Stimulated activated effector memory CD8-positive, alpha-beta T cell treated with anti-CD3 and anti-CD28 coated beads, Interleukin-12 subunit alpha, Interleukin-12 subunit beta, amount 100 ng/mL, for 72 hours (primary cell): ENCODE data around the gene VARS2.

Experiments used
- ATAC-seq: fragments of 150-1000 bp; cut with Tn5 transposase; 2 replicates; pipeline ENCODE4 v1.10.0; 2021
- DNase-seq, 2 donors: peaks; one replicate each; pipeline ENCODE4 v3.0.0; 2021 to 2022; ENCODE audit warnings: low spot score in 2 of 2
- H3K27ac Mint-ChIP-seq: one replicate; pipeline ENCODE4 v1.8.0; 2022; ENCODE audit warnings: mild to moderate bottlenecking, mixed read lengths
- H3K36me3 Mint-ChIP-seq: one replicate; pipeline ENCODE4 v1.8.0; 2022; ENCODE audit warnings: mild to moderate bottlenecking, mixed read lengths
- H3K4me1 Mint-ChIP-seq: one replicate; pipeline ENCODE4 v1.8.0; 2022; ENCODE audit warnings: mixed read lengths
- H3K4me3 Mint-ChIP-seq: one replicate; pipeline ENCODE4 v1.8.0; 2022; ENCODE audit warnings: mild to moderate bottlenecking, mixed read lengths
- H3K9me3 Mint-ChIP-seq: one replicate; pipeline ENCODE4 v1.8.0; 2022; ENCODE audit warnings: mixed read lengths

VARS2 gene

DNA sequence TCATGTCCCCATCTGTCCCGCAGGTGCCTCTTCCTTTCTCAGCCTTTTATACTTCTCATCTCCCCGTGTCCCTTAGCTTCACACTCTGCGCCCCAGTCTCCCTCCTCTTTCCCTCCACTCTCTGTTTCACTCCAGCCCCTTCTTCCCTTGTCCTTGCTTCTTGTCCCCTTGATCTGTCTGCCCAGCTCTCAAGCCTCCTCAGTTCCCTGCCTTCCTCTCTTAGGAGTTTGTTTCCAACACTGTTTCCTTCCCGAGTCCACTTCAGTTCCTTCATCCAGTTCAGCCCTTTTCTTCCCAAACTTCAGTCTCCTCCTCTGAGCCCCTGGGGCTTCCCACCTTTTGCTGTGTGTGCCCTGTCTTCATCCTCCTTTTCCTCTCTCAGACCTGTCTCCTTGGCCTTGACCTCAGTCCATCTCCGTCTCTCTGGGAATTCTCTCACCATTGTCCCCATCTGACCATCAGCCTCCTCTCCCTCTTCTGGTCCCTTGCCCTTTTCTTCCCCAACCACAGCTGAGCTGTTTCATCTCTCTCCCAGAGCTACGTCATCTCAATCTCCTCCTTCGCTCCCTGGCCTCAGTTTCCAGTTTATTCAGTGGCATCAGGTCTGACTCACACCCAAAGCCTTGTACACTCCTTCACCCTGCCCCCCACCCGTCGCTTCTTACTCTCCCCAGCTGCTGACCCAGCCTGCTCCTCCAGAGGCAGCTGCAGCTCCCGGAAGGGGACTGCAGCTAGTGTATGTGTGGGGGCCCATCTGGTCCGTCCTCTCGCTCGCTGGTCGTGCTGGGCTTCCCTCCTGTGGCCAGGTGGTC, 32.4 kb upstream of the VARS2 start:
- H3K4me1 Mint-ChIP-seq = peaks cover 52% of the 10 kb centered on the region
- no peak for DNase-seq
- no peak overlapping the region for H3K4me3 Mint-ChIP-seq
- no peak for ATAC-seq
- H3K27ac Mint-ChIP-seq = peak overlapping the region; percentile 23
- no peaks in the 10 kb centered on the region for H3K36me3 Mint-ChIP-seq
- no peaks in the 10 kb centered on the region for H3K9me3 Mint-ChIP-seq

DNA sequence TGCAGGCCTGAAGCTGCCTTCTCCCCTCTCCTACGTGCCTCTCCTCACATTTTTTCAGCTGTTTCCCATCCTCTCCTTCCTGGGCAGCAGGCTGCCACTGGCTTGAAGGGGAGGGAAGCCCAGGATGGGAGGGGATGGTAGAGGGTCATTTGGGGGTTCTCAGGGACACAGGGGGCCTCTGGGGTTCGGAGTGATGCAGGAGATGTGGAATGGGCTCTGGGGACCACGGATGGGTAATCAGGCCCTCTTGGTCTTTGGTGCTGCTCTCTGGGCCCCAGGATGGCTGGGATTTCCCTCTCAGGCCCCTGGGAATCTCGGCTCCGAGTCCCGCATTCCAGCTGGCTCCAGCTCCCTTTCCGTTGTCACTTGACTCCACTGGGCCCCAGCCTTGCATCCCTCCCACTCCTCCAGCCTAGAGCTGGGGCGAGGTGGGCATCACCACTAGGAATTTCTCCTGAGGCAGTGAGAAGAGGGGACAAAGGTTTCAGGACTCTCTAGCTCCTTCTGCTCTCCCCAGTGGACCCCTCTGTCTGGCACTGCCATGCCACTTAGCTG, 31.8 kb upstream of the VARS2 start:
- Mint-ChIP-seq H3K4me3 (peak overlapping the region; percentile 73), H3K36me3 (no peaks in the 10 kb centered on the region), H3K27ac (no peak overlapping the region), H3K9me3 (no peaks in the 10 kb centered on the region), H3K4me1 (peaks cover 48% of the 10 kb centered on the region)
- no peak for DNase-seq
- ATAC-seq = no peak

DNA sequence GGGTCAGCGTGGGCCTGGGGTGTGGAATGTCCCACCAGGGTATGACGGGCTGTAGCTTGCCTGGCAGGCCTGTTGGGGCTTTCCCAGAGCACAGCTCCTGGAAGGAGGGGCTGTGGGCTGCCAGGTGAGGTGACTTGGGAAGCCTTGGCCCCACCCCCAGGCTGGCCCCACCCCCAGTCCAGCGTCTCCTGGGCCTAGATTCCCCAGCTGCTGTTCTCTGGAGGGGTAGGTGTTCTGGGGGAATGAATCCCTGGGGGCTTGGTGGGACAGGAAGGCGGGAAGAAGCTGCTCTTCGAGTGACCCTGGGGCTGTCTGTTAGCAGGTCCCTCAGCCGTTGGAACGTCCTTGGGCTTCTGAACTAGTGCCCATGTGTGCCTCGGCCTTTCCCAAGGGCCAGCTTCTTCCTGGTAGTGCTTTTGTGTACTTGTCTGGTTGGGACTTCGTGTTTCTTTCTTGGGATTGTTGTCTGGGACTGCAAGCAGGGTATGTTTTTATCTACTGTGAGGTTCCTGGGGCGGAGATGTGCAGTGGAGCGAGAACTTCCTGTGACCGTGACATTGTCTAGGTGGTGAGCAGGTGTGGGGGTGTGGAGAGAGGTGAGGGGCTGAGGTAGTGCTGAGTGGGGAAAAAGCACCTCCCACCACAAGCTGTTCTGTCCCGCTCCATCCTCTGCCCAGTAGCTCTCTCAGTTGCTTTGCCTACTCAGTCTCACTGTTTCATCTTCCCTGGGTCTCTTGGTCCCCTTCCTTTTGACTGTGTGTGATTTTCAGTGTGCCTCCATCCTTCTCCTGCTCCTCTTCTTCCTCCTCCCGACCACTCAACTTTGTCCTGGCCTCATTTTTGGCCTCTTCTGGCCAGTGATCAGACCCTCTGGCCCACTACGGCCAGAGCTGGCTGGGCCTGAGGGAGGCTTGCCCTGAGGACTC, 31.0 kb upstream of the VARS2 start:
- ATAC-seq = no peak
- Mint-ChIP-seq H3K4me1 (peaks cover 40% of the 10 kb centered on the region), H3K36me3 (no peaks in the 10 kb centered on the region), H3K9me3 (no peaks in the 10 kb centered on the region), H3K27ac (peak overlapping the region; percentile 87), H3K4me3 (peak overlapping the region; percentile 73)
- DNase-seq = no peak

GRCh38 chr6:30883685-30884520, 30.1 kb upstream of the VARS2 start, which contains the start of gene DDR1:
DDR1 (plus strand) TSS chr6:30884519; CDS start chr6:30888730, 4,211 bp downstream.
- Mint-ChIP-seq H3K4me3 (peak within 1 kb of the TSS; percentile 73), H3K4me1 (peaks cover 31% of the 10 kb centered on the region), H3K9me3 (no peaks in the 10 kb centered on the region), H3K27ac (peak within 1 kb of the TSS; percentile 87), H3K36me3 (no peaks in the 10 kb centered on the region)
- ATAC-seq = peak; percentile 72
- peak in 1 of 2 donors; percentile 11 for DNase-seq

DNA sequence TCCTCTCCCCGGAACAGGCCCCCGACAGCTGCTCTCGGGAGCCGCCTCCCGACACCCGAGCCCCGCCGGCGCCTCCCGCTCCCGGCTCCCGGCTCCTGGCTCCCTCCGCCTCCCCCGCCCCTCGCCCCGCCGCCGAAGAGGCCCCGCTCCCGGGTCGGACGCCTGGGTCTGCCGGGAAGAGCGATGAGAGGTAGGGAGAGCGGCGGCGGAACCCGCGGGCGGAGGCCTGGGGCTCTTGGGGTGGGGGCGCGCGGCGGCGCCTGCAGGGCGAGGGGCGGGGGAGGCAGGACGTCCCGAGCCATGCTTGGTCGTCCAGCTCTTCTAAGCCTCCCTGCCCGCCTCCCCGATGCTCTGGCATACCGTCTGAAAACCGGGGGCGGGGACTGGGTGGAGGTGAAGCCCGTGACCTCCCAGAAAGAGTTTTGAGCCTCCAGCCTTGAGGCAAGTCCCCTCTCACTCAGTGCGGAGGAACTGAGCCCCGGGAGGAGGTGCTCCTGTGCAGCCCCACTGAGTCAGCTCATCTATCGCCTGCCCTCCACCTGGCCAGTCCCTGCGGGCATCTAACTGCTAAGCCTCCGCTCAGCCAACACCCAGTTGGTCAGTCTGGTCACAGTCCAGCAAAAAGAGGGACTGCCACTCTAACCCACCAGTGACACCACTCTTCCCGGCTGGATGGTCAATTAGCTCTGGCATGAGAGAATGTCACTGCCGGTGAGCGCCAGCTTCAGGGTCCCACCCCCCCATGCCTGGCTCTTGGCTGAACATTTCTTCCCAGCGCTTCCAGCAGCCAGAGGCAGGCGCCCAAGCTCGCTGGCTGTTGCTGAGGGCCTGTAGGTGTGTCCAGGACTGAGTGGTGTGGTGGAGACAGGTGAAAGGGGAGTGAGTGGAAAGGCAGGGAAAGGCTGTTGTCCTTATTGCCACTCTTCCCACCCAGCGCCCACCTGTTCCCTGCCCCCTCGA, 29.2 kb upstream of the VARS2 start:
- H3K27ac Mint-ChIP-seq = peak overlapping the region; percentile 29
- peak; percentile 42 to 60 for DNase-seq
- no peaks in the 10 kb centered on the region for H3K36me3 Mint-ChIP-seq
- H3K4me1 Mint-ChIP-seq = peaks cover 31% of the 10 kb centered on the region
- ATAC-seq = peak; percentile 75
- H3K9me3 Mint-ChIP-seq = no peaks in the 10 kb centered on the region
- peak overlapping the region; percentile 73 for H3K4me3 Mint-ChIP-seq

DNA sequence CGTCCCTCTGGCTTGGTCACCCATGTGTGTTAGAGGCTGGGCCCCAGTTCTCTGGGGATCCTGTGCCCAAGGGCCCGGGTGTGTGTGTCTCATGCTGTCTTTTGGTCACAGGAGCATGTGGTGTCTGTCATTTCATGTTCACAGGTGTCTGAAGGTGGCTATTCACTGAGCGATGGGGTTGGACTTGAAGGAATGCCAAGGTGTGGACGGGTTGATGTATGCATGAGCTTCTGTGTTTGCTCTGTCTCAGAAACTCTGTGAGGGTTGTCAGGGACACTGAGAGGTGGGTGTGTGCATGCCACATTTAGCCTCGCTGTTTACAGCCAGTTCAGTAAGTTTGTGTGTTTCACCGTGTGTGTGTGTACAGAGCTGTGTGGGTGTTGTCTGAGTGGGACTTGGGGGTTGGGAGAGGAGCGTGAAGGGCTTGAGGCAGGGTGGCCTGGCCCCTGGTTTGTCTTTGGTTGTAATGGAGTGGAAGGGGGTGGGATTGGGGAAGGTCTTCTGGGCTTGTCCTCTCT, 28.5 kb upstream of the VARS2 start:
- Mint-ChIP-seq H3K27ac (peak overlapping the region; percentile 29), H3K9me3 (no peaks in the 10 kb centered on the region)
- no peak for ATAC-seq

DNA sequence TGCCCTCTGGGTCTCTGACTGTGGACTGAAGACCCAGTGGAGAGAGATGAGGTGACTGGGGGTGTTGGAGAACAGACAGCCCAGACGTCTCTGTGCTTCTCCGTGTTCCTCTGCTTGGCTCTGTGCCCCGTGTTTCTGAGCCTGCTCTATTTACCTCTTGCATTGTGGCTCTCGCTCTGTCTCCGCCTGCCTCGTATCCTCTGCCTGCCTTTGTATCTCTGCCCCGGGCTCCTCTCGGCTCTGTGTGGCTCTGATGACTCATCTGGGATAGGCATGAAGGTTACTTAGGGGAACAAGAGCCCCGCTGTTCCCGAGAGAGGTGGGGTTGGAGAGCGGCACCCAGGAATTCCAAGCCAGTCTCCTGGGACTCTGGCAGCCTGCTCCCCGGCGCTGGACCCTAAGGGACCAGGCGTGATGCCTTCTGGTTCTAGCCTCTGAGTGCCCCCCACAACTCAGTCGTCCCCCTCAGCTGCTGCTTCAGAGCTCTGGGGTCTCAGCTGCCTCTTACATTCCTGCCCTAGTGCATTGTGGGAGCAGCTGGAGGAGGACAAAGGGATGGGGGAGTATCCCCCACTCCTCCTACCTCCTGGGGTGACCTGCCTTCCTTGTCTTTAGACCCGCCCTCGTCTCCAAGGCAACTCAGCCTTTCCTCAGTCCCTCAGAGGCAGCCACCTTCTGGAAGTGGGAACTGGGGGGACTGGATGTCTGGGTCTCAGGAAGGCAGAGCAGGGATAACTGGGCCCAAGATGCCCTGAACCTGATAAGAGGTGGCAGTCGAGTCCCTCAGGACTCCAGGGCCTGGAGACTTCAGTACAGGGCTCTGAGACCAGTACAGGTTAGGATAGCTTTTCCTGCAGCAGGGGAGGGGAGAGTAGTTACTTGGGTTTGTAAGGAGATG, 27.8 kb upstream of the VARS2 start:
- H3K27ac Mint-ChIP-seq = no peak overlapping the region
- peaks cover 31% of the 10 kb centered on the region for H3K4me1 Mint-ChIP-seq
- H3K36me3 Mint-ChIP-seq = no peaks in the 10 kb centered on the region
- H3K4me3 Mint-ChIP-seq = peak overlapping the region; percentile 73
- no peaks in the 10 kb centered on the region for H3K9me3 Mint-ChIP-seq
- no peak for ATAC-seq
- no peak for DNase-seq

More for the DNA sequence above, 28.5 kb upstream of the VARS2 start:
- H3K36me3 Mint-ChIP-seq = no peaks in the 10 kb centered on the region
- no peak for DNase-seq
- peak overlapping the region; percentile 73 for H3K4me3 Mint-ChIP-seq
- H3K4me1 Mint-ChIP-seq = peaks cover 31% of the 10 kb centered on the region

DNA sequence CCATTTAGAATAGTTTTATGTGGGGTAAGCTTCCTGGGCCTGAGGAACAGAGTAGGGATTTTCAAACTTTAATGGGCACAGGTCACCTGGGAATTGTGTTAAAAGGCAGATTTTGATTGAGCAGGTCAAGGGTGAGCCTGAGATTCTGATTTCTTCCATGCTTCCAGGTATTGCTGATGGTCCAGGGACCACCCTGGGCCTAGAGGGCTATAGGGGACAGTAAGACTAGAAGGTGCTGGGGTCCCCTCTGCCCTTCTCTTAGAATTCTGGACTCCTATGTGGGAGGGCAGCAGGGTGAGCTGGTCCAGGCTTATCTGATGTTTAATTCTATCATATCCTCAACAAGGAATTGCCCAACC, 27.2 kb upstream of the VARS2 start:
- H3K4me1 Mint-ChIP-seq = peaks cover 31% of the 10 kb centered on the region
- H3K9me3 Mint-ChIP-seq = no peaks in the 10 kb centered on the region
- no peaks in the 10 kb centered on the region for H3K36me3 Mint-ChIP-seq
- ATAC-seq (no peak), DNase-seq (no peak)
- H3K4me3 Mint-ChIP-seq = no peak overlapping the region
- H3K27ac Mint-ChIP-seq = no peak overlapping the region

DNA sequence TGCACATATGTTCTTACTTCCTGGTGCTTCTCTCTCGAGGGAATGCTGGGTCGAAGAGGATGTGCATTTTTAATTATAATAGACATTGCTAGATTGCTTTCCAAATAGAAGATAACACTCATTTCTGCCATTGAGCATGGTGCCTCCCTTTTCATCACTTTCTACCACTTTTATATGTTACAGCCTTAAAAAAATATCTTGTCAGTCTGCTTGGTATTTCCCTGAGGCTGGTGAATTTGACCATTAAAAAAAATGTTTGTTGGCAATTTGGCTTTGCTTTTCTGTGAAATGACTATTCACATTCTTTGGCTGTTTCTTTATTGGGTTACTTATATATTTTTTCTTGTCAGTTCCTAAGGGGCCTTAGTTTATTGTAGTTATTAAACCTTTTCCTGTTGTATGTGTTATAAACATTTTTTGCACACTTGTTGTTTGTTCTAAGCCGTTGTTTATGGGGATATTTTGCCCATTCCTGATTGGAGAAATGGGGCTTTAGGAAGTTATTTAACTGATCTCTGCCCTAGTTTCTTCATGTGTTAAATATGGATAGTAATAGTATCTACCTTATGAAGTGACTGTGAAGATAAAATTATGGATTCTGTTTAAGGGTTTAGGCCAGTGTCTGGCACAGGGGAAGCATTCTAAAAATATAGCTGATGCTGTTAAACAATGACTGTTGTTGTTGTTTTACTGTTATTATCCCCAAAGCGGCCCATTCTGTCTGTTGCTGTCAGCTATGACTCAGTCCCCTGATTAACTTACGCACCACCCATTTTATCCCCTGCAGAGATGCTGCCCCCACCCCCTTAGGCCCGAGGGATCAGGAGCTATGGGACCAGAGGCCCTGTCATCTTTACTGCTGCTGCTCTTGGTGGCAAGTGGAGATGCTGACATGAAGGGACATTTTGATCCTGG, 25.9 kb upstream of the VARS2 start:
- no peak overlapping the region for H3K4me3 Mint-ChIP-seq
- no peak for ATAC-seq
- peaks cover 6% of the 10 kb centered on the region for H3K36me3 Mint-ChIP-seq
- no peak for DNase-seq
- H3K4me1 Mint-ChIP-seq = peaks cover 28% of the 10 kb centered on the region
- no peaks in the 10 kb centered on the region for H3K9me3 Mint-ChIP-seq
- no peak overlapping the region for H3K27ac Mint-ChIP-seq

DNA sequence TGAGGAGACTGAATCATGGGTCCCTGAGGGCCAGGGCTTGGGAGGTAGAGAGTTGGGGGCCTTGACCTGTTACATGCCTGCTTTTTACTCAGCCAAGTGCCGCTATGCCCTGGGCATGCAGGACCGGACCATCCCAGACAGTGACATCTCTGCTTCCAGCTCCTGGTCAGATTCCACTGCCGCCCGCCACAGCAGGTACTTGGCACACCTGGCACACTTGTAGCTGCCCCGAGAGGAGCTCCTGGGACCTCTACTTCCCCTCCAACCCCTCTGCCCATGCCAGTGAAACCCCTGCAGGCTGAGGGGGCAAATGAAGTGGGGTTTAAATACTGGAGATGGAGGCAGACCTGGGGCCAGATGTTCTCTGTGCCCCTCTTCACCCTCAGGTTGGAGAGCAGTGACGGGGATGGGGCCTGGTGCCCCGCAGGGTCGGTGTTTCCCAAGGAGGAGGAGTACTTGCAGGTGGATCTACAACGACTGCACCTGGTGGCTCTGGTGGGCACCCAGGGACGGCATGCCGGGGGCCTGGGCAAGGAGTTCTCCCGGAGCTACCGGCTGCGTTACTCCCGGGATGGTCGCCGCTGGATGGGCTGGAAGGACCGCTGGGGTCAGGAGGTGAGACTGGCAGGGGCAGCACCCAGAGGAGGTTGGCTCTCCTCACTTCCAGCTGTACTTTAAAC, 25.1 kb upstream of the VARS2 start:
- no peak for ATAC-seq
- no peak overlapping the region for H3K27ac Mint-ChIP-seq
- no peaks in the 10 kb centered on the region for H3K9me3 Mint-ChIP-seq
- H3K4me3 Mint-ChIP-seq = no peak overlapping the region
- DNase-seq = no peak
- H3K36me3 Mint-ChIP-seq = peaks cover 6% of the 10 kb centered on the region
- peaks cover 20% of the 10 kb centered on the region for H3K4me1 Mint-ChIP-seq

GRCh38 chr6:30889496-30889885, 24.5 kb upstream of the VARS2 start:
- no peak for ATAC-seq

More at GRCh38 chr6:30889496-30889885, 24.5 kb upstream of the VARS2 start:
- peaks cover 20% of the 10 kb centered on the region for H3K4me1 Mint-ChIP-seq
- H3K4me3 Mint-ChIP-seq = no peak overlapping the region
- no peak for DNase-seq
- no peaks in the 10 kb centered on the region for H3K9me3 Mint-ChIP-seq
- H3K36me3 Mint-ChIP-seq = peaks cover 6% of the 10 kb centered on the region
- no peak overlapping the region for H3K27ac Mint-ChIP-seq
